ENCODE data around the gene CD109. TPM values are rescaled to one million over a fixed set of nuclear protein-coding genes. Genes with fewer than 3 reads are reported as not detected.
A peak's percentile ranks its signal among the peaks of the same experiment; 100 is the strongest.

The CD109 gene
- total RNA-seq, 4 donors from 2014 or later = 1.9 to 7.4 (median 4.8) TPM

DNA sequence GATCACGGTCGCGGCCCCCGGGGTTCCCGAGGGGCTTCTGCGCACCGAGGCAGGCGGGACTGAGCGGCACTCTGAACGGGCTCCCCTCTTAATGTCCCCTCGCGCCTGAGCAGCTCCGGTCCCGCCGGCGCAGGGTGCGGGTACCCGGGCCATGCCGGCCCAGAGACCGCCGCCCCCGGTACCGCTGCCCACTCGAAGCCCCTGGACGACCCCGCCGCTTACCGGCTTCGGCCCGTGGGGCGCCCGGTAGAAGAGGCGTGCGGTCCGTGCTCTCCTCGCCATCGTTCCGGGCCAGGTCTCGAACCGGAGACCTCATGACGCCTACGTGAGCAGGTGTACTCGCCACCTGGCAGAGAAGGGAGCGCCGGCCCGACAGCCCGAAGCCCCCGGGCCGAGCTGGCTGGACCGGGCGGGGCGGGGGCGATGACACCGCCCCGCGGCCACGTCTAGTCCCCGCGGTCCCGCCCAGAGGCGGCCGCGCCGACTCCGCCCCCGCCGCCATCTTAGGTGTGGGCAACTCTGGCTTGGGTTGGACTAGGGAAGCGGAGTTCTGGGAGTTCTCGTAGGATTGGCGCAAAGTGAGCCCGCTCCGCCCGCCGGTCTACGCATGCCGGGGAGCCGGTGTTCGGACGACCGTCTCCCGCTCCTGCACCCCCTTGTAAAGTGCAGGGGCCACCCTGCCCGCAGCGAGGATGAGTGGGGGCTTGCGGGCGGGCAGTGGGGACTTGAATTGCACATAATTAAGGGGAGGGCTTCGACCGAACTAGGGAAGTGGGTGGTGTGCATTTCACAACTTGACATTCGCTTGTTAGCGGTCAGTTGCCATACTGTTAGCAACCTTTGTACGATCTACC is 42.2 kb upstream of the CD109 start, which contains the start of gene SLC17A5:
SLC17A5 (minus strand) TSS at position 422 of the 854 bp plus-strand sequence; CDS start at position 316, 106 bp downstream.
- intact Hi-C loops (cut with DNase I; ENCODE audit: low total_unique reads) (no loop called here), in situ Hi-C loops (cut with MboI; ENCODE audit: low pct_ligation_motif_present in 1 of 4, low pct_unique_long_range_greater_than_20kb in 1 of 4, low sequenced_read_pairs in 3 of 4) (no loop called here)
- Histone ChIP-seq H3K4me1 (peaks cover 0 to 27% (median 12%) of the 10 kb centered on the region in 4 donors), H3K27me3 (no peaks in the 10 kb centered on the region), H3K36me3 (no peaks in the 10 kb centered on the region), H3K4me3 (peak within 1 kb of the TSS; percentile 81 to 100 (median 98)), H3K9me3 (no peaks in the 10 kb centered on the region), H3K27ac (peak within 1 kb of the TSS; percentile 98 to 99 (median 99))
- peak; percentile 97 for DNase-seq
- WGBS, 2 donors (ENCODE audit: low coverage in 1 of 2) = 1% methylated on average over 76 of the region's 90 CpGs; no CpG with 5 or more reads in 1 of the 2 donors
- TF ChIP-seq EP300 (IDR thresholded peaks at IDR 0.05; ENCODE audit: low read depth) (no peak), POLR2A (IDR thresholded peaks at IDR 0.05) (peak; percentile 86), POLR2AphosphoS5 (IDR thresholded peaks at IDR 0.05) (peak; percentile 79 to 94 (median 85))
- TF ChIP-seq, protein P1, sequence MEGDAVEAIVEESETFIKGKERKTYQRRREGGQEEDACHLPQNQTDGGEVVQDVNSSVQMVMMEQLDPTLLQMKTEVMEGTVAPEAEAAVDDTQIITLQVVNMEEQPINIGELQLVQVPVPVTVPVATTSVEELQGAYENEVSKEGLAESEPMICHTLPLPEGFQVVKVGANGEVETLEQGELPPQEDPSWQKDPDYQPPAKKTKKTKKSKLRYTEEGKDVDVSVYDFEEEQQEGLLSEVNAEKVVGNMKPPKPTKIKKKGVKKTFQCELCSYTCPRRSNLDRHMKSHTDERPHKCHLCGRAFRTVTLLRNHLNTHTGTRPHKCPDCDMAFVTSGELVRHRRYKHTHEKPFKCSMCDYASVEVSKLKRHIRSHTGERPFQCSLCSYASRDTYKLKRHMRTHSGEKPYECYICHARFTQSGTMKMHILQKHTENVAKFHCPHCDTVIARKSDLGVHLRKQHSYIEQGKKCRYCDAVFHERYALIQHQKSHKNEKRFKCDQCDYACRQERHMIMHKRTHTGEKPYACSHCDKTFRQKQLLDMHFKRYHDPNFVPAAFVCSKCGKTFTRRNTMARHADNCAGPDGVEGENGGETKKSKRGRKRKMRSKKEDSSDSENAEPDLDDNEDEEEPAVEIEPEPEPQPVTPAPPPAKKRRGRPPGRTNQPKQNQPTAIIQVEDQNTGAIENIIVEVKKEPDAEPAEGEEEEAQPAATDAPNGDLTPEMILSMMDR (IDR thresholded peaks at IDR 0.05) = no peak

DNA sequence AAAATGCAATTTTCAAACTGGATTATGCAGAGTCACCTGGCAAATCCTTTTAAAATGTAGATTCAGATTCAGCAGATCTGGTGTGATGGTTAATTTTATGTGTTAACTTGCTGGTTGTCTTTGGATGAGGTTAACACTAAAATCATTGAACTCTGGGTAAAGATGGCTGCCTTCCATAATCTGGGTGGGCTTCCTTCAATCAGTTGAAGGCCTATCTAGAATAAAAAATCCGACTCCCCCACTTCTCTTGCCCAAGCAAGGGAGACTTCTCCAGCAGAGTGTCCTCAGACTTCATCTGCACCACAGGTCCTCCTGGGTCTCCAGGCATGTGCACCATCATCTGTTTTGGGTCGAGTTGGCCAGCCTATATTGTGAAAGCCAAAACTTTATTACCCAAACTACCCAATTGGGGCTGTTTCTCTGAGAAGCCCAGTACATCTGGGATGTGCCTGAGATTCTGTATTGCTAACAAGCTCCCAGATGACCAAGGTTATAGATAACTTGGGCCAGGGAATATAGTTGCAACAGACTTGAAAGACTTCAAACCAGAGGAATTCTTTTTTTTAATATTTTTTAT is 40.6 kb upstream of the CD109 start:
- Histone ChIP-seq H3K36me3 (no peaks in the 10 kb centered on the region), H3K4me3 (peak overlapping the region in 2 of 4 donors; percentile 98 to 99), H3K27me3 (no peaks in the 10 kb centered on the region), H3K4me1 (peaks cover 0 to 27% (median 12%) of the 10 kb centered on the region in 4 donors), H3K27ac (peak overlapping the region; percentile 98 to 99 (median 99)), H3K9me3 (no peaks in the 10 kb centered on the region)
- in situ Hi-C loops (cut with MboI; ENCODE audit: low pct_ligation_motif_present in 1 of 4, low pct_unique_long_range_greater_than_20kb in 1 of 4, low sequenced_read_pairs in 3 of 4) = no loop called here
- intact Hi-C loops (cut with DNase I; ENCODE audit: low total_unique reads) = no loop called here
- DNase-seq = no peak
- TF ChIP-seq, protein P1 (IDR thresholded peaks at IDR 0.05) = no peak
- TF ChIP-seq EP300 (IDR thresholded peaks at IDR 0.05; ENCODE audit: low read depth) = no peak
- no peak for TF ChIP-seq POLR2AphosphoS5 (IDR thresholded peaks at IDR 0.05)
- WGBS, 2 donors (ENCODE audit: low coverage in 1 of 2) = 83% methylated on average over 2 of the region's 2 CpGs; no CpG with 5 or more reads in 1 of the 2 donors

- TF ChIP-seq, protein P1 (IDR thresholded peaks at IDR 0.05) = no peak
- TF ChIP-seq POLR2AphosphoS5 (IDR thresholded peaks at IDR 0.05) = no peak
- TF ChIP-seq POLR2A (IDR thresholded peaks at IDR 0.05) = no peak
- TF ChIP-seq EP300 (IDR thresholded peaks at IDR 0.05; ENCODE audit: low read depth) = no peak
- Histone ChIP-seq H3K27ac (no peak overlapping the region), H3K4me3 (no peak overlapping the region), H3K27me3 (no peaks in the 10 kb centered on the region), H3K36me3 (no peaks in the 10 kb centered on the region), H3K4me1 (peaks cover 0 to 24% (median 12%) of the 10 kb centered on the region in 4 donors), H3K9me3 (no peaks in the 10 kb centered on the region)
- DNase-seq = no peak
- WGBS, 2 donors (ENCODE audit: low coverage in 1 of 2) = 91 to 100% methylated on average over 1 to 2 of the region's 2 CpGs
- in situ Hi-C loops (cut with MboI; ENCODE audit: low pct_ligation_motif_present in 1 of 4, low pct_unique_long_range_greater_than_20kb in 1 of 4, low sequenced_read_pairs in 3 of 4) (no loop called here), intact Hi-C loops (cut with DNase I; ENCODE audit: low total_unique reads) (no loop called here)
Observed at GRCh38 chr6:73656531-73657145, 39.4 kb upstream of the CD109 start.

DNA sequence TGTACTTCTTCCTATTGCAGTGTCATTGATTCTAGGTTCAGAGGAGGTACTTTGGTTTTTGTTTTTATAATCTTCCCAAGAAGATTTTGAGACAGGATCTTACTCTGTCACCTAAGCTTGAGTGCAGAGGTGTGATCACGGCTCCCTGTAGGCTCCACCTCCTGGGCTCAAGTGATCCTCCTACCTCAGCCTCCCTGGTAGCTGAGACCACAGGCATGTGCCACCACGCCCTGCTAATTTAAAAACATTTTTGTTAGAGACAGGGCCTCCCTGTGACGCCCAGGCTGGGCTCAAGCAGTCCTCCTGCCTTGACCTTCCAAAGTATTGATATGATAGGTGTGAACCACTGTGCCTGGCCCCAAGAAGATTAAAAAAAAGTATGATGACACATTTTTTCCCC is 38.8 kb upstream of the CD109 start:
- H3K9me3 ChIP-seq = no peaks in the 10 kb centered on the region
- intact Hi-C loops (cut with DNase I; ENCODE audit: low total_unique reads) = no loop called here
- no peak overlapping the region for H3K27ac ChIP-seq
- WGBS, 2 donors (ENCODE audit: low coverage in 1 of 2) = 75 to 85% methylated on average over 1 to 3 of the region's 3 CpGs
- no peaks in the 10 kb centered on the region for H3K27me3 ChIP-seq
- H3K36me3 ChIP-seq = no peaks in the 10 kb centered on the region
- in situ Hi-C loops (cut with MboI; ENCODE audit: low pct_ligation_motif_present in 1 of 4, low pct_unique_long_range_greater_than_20kb in 1 of 4, low sequenced_read_pairs in 3 of 4) = no loop called here
- peaks cover 0 to 19% (median 10%) of the 10 kb centered on the region in 4 donors for H3K4me1 ChIP-seq
- TF ChIP-seq EP300 (IDR thresholded peaks at IDR 0.05; ENCODE audit: low read depth) = no peak
- TF ChIP-seq POLR2AphosphoS5 (IDR thresholded peaks at IDR 0.05) = no peak
- TF ChIP-seq, protein P1 (IDR thresholded peaks at IDR 0.05) = no peak
- TF ChIP-seq POLR2A (IDR thresholded peaks at IDR 0.05) = no peak
- H3K4me3 ChIP-seq = no peak overlapping the region
- DNase-seq = no peak
